ENCODE measurements around the gene KTN1. TPM values are rescaled to one million over a fixed set of nuclear protein-coding genes. Genes with fewer than 3 reads are reported as not detected.

Gene KTN1
- total RNA-seq, 4 donors from 2014 or later: 138 to 186 (median 176) TPM

DNA sequence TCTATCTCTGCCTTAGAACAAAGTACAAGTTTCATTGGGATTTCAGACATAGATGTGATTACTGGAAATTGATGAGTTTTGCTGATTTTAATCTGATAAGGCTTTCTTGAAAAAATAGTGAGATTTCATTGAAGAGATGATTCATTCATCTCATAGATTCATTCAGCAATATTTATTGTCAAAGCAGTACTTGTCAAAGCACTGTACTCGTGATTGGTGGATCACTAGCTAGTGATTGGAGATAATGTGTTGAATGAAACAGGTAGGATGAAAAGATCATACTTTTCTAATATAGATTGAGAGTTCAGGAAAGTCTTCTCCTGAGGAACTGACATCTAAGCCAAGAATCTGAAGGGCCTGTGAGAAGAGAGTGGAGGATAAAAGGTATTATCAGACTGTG is 71.0 kb downstream of the KTN1 start:
- TF ChIP-seq, protein P1, sequence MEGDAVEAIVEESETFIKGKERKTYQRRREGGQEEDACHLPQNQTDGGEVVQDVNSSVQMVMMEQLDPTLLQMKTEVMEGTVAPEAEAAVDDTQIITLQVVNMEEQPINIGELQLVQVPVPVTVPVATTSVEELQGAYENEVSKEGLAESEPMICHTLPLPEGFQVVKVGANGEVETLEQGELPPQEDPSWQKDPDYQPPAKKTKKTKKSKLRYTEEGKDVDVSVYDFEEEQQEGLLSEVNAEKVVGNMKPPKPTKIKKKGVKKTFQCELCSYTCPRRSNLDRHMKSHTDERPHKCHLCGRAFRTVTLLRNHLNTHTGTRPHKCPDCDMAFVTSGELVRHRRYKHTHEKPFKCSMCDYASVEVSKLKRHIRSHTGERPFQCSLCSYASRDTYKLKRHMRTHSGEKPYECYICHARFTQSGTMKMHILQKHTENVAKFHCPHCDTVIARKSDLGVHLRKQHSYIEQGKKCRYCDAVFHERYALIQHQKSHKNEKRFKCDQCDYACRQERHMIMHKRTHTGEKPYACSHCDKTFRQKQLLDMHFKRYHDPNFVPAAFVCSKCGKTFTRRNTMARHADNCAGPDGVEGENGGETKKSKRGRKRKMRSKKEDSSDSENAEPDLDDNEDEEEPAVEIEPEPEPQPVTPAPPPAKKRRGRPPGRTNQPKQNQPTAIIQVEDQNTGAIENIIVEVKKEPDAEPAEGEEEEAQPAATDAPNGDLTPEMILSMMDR (IDR thresholded peaks at IDR 0.05; ENCODE audit: low read depth): no peak

- TF ChIP-seq, protein P1 (IDR thresholded peaks at IDR 0.05; ENCODE audit: low read depth): no peak
Observed at GRCh38 chr14:55654243-55654642, 74.2 kb downstream of the KTN1 start.

DNA sequence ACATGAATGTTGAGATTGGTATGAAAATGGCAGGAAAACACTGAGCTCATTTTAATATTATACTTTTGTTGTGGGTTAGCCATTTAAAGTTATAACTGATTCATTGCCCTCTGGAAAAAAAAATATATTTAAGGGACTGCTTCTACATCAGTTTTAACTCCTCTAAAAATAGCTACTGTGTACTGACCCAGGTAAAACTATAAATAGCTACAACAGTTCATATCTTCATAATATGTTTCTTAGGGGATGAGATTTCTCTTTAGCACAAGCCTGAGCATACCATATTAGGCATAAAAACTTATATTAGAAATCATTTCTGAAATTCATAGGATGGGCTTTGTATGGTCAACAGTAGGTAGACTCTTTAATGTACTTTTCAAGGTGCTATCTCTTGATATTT is 81.0 kb downstream of the KTN1 start:
- TF ChIP-seq, protein P1 (IDR thresholded peaks at IDR 0.05; ENCODE audit: low read depth): no peak

DNA sequence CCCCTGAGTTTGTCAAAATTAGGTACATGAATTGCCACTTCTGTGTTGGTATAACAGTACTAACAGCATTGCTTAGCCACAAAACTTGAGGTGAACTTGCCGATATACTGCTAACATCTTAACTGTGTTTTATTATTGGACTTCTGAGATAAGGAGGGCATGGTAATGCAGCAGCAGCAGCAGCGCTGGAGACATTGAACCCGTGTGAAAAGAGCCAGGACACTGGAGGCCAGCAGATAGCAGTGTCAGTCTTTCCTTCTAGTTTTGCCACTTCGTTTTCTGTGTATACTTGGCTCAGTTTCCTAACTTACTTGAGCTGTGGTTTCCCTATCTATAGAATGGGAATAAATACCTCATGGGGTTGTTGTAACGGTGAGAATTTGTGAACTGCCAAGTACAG is 82.7 kb downstream of the KTN1 start:
- TF ChIP-seq, protein P1 (IDR thresholded peaks at IDR 0.05; ENCODE audit: low read depth): no peak

DNA sequence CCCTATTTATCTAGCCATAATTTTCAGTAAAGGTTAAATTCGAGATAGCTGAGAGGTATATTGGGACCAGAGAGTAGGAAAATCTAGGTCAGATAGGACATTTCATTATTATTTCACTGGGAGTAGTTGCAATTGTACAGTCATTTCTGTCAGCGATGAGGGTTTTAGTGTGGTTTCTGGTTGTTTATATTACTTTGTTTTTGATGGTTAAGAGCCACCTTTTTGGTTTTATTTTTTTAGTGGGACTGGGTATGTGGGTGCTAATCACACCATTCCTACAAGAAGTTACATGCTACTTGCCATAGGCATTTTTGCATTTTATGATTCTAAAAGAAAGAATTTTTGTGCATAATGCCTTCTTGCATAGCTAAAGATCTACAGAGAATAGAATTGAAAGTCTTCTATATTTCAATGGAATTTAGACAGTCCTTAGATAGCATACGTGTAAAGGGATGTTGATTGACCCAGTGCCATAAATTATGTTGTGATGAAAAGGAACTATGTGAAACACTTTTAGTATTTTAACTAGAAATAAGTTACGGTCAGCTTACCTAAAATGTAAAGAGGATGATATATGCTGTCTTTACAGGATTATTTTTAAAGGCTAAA is 85.2 kb downstream of the KTN1 start:
- TF ChIP-seq, protein P1 (IDR thresholded peaks at IDR 0.05; ENCODE audit: low read depth): no peak

- TF ChIP-seq, protein P1 (IDR thresholded peaks at IDR 0.05; ENCODE audit: low read depth): no peak
Observed at GRCh38 chr14:55667801-55668200, 87.8 kb downstream of the KTN1 start.

DNA sequence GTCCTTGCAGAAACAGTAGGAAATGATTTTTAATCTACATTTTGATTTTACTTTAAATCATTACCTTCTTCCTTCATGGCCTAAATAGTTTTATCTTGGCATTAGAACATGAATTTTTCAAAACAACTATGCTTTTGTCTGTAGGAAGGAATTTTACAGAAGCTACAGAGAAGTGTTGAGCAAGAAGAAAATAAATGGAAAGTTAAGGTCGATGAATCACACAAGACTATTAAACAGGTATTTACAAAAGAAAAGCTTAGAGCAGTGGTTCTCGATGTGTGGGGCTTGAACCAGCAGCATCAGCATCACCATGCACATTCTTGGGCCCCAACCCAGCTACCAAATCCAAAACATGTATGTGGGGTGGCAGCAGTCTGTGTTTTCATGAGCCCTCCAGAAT is 91.6 kb downstream of the KTN1 start:
- TF ChIP-seq, protein P1 (IDR thresholded peaks at IDR 0.05; ENCODE audit: low read depth): no peak
